NCI-H82 treated with DMSO at 0.1 percent for 48 hours (cell line): ENCODE results near the gene POTEJ.
"Not testable (repeated sequence)": the region's sequence is repeated elsewhere in the genome, so short reads cannot be mapped to it uniquely, and the experiment has no call there.

ENCODE experiments used
- DNase-seq: peaks from one replicate; lab custom pipeline; 2025; ENCODE audit not compliant: unreplicated experiment; lab: John Stamatoyannopoulos, UW

The POTEJ gene

GRCh38 chr2:130601648-130602302, 9.5 kb upstream of the POTEJ start:
- DNase-seq = not testable (repeated sequence)

- not testable (repeated sequence) for DNase-seq
Measured at GRCh38 chr2:130608276-130609001, 2.8 kb upstream of the POTEJ start.

- not testable (repeated sequence) for DNase-seq
Measured at GRCh38 chr2:130609002-130609920, 2.0 kb upstream of the POTEJ start.

GRCh38 chr2:130610486-130610885, 754 bp upstream of the POTEJ start:
- not testable (repeated sequence) for DNase-seq

GRCh38 chr2:130628784-130629475, 17.7 kb downstream of the POTEJ start:
- DNase-seq = not testable (repeated sequence)

- DNase-seq = not testable (repeated sequence)
Measured at GRCh38 chr2:130638973-130639372, 27.7 kb downstream of the POTEJ start.

GRCh38 chr2:130641688-130642087, 30.4 kb downstream of the POTEJ start:
- DNase-seq = not testable (repeated sequence)

- not testable (repeated sequence) for DNase-seq
Measured at GRCh38 chr2:130649285-130649684, 38.0 kb downstream of the POTEJ start.

GRCh38 chr2:130664506-130664905, 53.3 kb downstream of the POTEJ start:
- not testable (repeated sequence) for DNase-seq

- DNase-seq = not testable (repeated sequence)
Measured at GRCh38 chr2:130665596-130665995, 54.4 kb downstream of the POTEJ start.

GRCh38 chr2:130667516-130667915, 56.3 kb downstream of the POTEJ start:
- DNase-seq = not testable (repeated sequence)

- DNase-seq = not testable (repeated sequence)
Measured at GRCh38 chr2:130670026-130670745, 58.9 kb downstream of the POTEJ start.

- DNase-seq = not testable (repeated sequence)
Measured at GRCh38 chr2:130692041-130692770, 81.0 kb downstream of the POTEJ start.

- DNase-seq = not testable (repeated sequence)
Measured at GRCh38 chr2:130693474-130693873, 82.2 kb downstream of the POTEJ start.

GRCh38 chr2:130703250-130703649, 92.0 kb downstream of the POTEJ start:
- not testable (repeated sequence) for DNase-seq
